ENCODE data around the gene FRK.
A peak's percentile ranks its signal among the peaks of the same experiment; 100 is the strongest.
"Not testable (repeated sequence)": the region's sequence is repeated elsewhere in the genome, so short reads cannot be mapped to it uniquely, and the experiment has no call there.

The FRK gene, protein sequence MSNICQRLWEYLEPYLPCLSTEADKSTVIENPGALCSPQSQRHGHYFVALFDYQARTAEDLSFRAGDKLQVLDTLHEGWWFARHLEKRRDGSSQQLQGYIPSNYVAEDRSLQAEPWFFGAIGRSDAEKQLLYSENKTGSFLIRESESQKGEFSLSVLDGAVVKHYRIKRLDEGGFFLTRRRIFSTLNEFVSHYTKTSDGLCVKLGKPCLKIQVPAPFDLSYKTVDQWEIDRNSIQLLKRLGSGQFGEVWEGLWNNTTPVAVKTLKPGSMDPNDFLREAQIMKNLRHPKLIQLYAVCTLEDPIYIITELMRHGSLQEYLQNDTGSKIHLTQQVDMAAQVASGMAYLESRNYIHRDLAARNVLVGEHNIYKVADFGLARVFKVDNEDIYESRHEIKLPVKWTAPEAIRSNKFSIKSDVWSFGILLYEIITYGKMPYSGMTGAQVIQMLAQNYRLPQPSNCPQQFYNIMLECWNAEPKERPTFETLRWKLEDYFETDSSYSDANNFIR

DNA sequence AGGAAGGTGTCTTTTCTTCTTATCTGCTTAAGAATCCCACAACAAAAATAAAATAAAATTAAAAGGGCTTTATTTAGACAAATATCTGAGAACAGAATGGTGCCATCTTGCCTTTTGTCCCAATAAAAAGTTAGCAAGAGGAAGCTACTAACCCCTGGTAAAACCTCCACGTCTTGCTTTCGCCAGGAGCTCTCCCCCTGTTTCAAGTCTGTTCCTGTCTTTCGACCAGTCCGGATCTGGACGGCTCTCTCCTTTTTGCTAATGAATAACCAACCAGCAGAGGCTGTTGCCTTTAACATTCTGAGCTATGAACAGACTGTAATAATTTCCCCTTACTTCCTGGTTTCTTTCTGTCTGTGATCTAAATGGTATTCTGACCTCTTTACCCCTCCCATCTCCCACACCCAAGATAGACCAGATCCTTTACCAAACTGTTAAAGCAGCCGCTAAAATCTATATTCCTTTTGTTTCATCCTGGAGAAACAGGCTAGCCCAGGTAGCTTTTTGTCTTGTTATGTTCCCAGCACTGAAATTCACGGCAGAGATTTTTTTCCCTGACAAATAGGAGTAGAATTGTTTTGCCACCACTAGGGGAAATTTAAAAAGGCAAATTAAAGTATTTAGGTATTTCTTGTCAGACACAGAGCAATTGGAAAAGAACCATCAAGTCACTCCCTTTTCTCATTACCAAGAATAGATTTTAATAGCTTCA, at the start of gene FRK:
Gene FRK, minus strand, starts transcription at position 320 of the 712 bp plus-strand sequence. CDS start 580 bp downstream, outside the sequence.
- no peak for DNase-seq

GRCh38 chr6:116108836-116109235, 48.1 kb upstream of the FRK start:
- no peak for DNase-seq

DNA sequence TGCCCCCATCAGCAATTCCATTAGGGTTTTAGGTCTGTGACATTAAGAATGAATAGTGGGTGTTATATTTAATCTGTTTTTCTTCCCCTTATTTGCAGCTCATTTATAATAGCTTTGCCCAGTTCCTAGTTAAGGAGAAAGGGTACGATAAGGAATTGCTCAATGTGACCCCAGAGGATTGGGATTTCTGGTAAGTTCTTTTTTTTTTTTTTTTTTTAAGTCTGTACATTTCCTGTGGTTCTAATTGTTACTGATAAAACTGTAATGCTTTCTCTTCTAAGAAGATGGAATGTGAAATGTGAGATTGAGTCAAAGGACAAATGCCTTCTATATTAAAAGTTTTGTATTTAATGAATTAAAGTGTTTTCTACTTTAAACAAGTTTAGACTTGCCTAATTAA, 45.5 kb upstream of the FRK start:
- no peak for DNase-seq

DNA sequence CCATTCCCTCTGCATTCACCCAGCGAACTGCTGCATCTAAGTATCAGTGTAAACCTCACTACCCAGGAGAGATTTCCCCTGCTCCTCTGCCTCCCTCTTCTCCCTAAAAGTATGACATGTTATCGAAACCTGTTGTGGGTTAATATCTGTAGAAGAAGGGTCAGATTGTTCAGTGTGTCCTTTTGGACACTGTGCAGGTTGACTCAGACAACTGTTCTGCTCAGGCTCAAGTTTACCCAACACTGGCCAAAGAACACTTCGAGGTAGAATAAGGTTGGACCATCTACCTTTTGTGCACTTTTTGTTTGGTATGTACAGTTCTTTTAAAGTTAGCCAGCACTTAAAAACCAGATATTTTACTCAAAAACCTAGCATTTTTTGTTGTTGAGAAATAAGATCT, 44.6 kb upstream of the FRK start:
- DNase-seq, result no peak

DNA sequence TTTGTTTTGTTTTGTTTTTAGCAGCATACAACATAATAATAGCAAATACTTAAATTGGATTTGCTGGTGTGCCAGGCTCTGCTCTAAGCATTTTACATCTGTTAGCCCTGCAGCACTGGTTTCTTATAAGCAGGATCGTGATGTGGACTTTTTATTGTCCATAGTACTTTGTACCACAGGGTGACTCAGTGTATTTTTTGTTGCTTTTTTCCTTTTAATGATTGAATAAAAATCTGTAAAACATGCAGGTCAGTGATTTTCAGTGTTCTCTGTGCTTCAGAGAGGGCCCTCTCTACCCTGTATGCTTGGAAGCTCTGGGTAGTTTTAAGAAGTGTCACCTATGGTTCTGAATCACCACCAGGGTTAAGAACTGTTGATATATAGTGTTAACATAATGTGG, 43.9 kb upstream of the FRK start:
- DNase-seq, result no peak

GRCh38 chr6:116102873-116103272, 42.2 kb upstream of the FRK start:
- no peak for DNase-seq

GRCh38 chr6:116101790-116102189, 41.1 kb upstream of the FRK start:
- DNase-seq, result no peak

DNA sequence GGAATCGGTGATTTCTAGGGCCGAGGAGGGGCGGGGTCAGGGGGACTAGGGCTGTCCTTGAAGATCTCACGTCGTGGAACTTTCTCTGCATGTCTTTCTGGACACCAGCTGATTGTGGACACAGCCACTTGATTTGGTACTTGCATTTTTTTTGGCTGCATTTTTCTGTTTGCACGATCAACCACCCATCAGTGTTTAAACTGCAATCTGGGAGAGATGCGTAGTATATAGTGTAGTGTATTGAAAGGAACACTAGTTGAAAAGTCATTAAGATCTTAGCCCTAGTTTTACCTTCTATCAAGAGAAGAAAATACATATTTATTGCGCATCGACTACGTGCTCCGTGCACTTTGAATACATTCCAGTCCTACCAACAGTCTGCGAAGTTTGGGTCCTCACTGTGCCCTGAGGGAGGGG, 40.6 kb upstream of the FRK start:
- DNase-seq, result no peak

DNA sequence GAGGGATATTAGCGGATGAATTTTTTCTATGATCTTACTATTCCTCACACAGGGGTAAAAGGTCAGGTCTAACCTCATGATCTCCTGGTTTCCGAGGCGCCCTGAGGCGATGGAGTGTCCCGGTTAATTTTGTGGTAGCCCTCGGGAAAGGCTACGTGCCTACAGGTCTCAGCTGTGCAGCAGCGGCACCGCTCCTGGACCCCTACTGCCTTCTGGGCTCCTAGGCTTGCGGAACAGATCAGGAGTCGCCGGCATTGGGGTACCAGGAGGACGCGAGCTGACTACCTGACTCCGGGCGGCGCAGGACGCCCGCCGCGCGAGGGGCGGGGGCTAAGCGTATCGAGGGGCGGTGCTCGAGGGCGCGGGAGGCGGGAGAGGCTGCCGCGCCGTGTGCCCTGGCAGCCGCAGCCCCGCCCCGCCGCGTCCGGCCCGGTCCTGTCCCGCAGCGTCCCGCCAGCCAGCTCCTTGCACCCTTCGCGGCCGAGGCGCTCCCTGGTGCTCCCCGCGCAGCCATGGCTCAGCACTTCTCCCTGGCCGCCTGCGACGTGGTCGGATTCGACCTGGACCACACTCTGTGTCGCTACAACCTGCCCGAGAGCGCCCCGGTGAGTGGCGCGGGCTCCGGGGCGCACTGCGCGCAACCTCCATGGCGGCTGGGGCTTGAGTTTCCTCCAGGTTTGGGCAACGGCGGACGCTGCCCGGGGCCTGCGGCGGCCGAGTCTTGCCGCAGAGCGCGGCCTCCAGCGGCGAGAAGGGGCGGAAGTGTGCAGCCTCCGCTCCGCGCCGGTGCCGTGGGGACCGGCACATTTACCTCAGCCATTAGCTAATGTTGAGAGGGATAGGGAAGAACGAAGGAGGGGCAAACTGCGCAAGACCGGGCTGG, 40.0 kb upstream of the FRK start, which contains the start of gene NT5DC1:
Gene NT5DC1, plus strand, starts transcription at position 435 of the 883 bp plus-strand sequence. Its CDS starts 78 bp downstream, at position 513.
- DNase-seq, result peak; percentile 89

- no peak for DNase-seq
Measured at GRCh38 chr6:116099036-116099435, 38.3 kb upstream of the FRK start.

DNA sequence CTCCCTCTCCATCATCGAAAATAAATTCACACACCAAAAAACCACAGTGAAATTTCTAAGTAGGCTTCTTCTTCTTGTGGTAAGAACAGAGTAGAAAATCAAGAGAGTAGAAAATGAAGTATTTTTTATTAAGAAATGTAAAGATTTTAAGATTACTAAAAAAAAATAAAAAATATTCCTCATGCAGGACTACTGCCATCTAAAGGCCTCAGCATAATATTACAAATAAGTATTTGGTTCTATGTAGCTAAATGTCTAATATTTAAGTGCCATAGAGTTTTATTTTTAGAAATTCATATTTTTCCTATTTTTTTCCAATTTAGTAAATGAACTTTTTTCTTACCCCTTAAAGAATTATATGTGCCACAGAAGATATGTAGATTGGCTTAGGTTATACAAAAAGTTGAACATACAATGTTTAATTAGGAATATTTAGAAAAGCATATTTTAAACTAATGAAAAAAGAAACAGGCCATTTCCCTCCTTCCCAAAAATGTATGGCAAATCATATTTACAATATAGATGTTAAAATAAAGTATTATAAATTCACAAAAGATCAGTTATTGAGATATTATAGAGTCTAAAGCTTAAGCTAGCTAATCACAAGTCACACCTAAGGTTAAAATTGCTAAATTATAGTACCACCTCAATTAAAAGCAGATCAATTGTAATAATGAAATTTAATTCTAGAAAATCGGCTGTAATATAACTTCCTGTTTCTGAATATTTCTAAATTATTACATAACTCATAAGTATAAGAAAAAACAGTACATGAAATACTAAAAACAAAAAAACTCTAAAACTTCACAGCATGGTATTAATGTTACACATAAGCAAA, 36.5 kb upstream of the FRK start:
- no peak for DNase-seq

DNA sequence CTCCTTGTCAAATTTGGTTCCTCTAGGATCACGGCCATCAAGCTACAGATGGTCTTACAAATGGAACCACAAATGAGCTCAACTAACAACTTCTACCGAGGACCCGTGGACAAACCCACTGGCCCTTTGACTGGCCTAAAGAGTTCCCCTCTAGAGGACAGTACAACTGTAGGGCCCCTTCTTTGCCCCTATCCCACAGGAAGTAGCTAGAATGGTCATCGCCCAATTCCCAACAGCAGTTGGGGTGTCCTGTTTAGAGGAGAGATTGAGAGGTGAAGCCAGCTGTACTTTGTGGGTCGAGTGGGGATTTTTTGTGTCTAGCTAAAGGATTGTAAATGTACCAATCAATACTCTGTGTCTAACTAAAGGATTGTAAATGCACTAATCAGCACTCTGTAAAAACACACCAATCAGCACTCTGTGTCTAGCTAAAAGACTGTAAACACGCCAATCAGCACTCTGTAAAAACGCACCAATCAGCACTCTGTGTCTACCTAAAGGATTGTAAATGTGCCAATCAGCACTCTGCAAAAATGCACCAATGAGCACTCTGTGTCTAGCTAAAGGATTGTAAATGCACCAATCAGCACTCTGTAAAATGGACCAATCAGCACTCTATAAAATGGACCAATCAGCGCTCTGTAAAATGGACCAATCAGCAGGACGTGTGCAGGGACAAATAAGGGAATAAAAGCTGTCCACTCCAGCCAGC, 35.5 kb upstream of the FRK start:
- DNase-seq, result not testable (repeated sequence)

GRCh38 chr6:116094041-116094440, 33.4 kb upstream of the FRK start:
- no peak for DNase-seq

DNA sequence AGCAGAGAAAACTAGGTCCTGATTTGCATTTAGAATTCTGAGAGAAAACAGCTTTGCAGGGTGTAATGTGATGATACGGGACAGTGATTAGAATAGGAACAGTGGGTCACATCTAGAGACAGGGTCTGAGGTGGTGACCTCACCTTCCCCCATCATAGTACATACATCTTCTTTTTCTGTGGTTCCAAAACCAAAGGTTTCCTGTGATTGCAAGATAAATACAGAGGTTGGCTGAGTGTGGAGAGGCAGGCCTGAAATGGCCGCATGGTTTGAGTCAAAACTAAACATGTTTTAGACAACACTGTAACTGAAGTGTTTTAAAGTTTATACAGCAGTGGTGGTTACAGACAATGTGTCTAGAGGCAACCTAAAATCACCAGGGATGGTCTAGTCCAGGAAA, 29.6 kb upstream of the FRK start:
- DNase-seq, result no peak

DNA sequence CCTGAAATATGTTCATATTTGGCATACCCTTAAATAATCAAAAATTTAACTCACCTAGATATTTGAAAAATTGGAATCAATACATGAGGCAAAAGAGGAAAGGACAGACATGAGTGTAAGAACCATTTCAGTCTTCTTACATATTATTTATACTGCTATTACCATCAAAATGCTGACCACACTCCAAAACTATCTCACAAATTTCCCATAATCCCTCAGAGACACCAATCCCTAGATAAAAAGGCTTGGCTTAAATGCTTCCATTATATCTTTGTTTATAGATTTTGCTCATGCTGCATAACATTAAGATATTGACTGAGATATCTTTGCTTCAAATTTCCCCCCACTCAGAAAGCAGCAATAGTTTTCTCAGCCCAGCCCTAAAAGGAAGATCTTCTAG, 28.3 kb upstream of the FRK start:
- no peak for DNase-seq

DNA sequence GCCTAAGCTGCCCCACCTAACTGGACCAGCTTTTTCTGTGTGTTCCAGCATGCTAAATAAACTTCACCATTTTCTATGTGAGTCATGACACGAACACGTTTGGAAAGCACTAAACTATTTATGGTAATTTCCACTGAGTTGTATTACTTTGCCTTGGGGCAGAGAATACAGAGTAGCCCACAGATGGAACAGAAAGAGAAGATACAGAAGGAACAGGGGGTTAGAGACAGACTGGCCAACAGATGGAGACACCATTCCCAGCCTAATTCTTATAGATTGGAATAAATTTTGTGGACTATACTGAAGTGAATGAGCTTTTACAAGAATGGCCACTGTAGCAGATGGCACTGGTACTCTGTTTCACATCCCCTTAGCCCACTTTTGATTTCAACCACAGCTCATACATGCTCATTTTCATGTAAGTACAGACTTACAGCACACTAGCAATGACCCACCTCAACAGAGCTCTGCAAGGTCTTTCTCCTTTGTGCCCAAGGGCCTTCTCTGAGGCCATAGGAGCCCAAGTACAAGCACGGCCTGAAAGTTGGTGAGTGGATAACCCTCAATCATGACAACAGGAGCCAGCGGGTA, 26.8 kb upstream of the FRK start:
- no peak for DNase-seq

- DNase-seq, result no peak
Measured at GRCh38 chr6:116084284-116084683, 23.6 kb upstream of the FRK start.

- no peak for DNase-seq
Measured at GRCh38 chr6:116083052-116083451, 22.4 kb upstream of the FRK start.

DNA sequence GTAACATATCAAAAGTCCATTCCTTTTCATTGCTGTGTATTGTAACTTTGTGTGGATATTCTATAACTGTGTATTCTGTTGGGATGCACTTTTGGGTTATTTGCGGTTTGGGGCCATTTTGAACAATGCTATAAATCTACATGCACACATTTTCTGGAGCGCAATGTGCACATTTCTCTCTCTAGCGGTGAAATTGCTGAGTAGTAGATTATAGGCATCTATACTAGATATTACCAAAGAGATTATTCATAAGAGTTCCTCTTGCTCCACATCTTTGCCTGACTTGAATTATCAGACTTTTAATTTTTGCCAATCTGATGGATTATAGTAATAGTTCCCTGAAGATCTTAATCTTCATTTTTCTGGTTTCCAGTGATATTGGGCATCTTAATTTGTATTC, 18.3 kb upstream of the FRK start:
- no peak for DNase-seq

GRCh38 chr6:116078522-116078921, 17.8 kb upstream of the FRK start:
- DNase-seq, result no peak

Data from CD4-positive, alpha-beta T cell treated with Interleukin-6 for 4 hours (primary cell).